ENCODE data around the gene NUBPL.

NUBPL gene

GRCh38 chr14:31687726-31688125 lies 126.5 kb downstream of the NUBPL start:
- Histone ChIP-seq H3K27me3 (ENCODE audit: control insufficient read depth, insufficient read depth, low read length) (no peaks in the 10 kb centered on the region), H3K79me2 (no peaks in the 10 kb centered on the region), H3K36me3 (ENCODE audit: control insufficient read depth, insufficient read depth, low read length) (no peaks in the 10 kb centered on the region), H3K4me1 (no peaks in the 10 kb centered on the region), H3K9ac (no peak overlapping the region), H2AFZ (no peak overlapping the region), H3K9me3 (ENCODE audit: control insufficient read depth, low read length) (no peaks in the 10 kb centered on the region), H3K4me2 (ENCODE audit: low read length) (no peak overlapping the region), H3K4me3 (ENCODE audit: low read depth, low read length) (no peak overlapping the region), H3K27ac (no peak overlapping the region)
- TF ChIP-seq CTCF (IDR thresholded peaks at IDR 0.05), result no peak

- Histone ChIP-seq H2AFZ (no peak overlapping the region), H3K9me3 (ENCODE audit: control insufficient read depth, low read length) (no peaks in the 10 kb centered on the region), H3K27ac (no peak overlapping the region), H3K4me2 (ENCODE audit: low read length) (no peak overlapping the region), H3K27me3 (ENCODE audit: control insufficient read depth, insufficient read depth, low read length) (no peaks in the 10 kb centered on the region), H3K79me2 (no peaks in the 10 kb centered on the region), H3K36me3 (ENCODE audit: control insufficient read depth, insufficient read depth, low read length) (no peaks in the 10 kb centered on the region), H3K9ac (no peak overlapping the region), H3K4me1 (no peaks in the 10 kb centered on the region), H3K4me3 (ENCODE audit: low read depth, low read length) (no peak overlapping the region)
- no peak for TF ChIP-seq CTCF (IDR thresholded peaks at IDR 0.05)
Measured at GRCh38 chr14:31690056-31690455, 128.9 kb downstream of the NUBPL start.

- H3K4me2 ChIP-seq (ENCODE audit: low read length), result no peak overlapping the region
- H3K36me3 ChIP-seq (ENCODE audit: control insufficient read depth, insufficient read depth, low read length), result no peaks in the 10 kb centered on the region
- H3K27ac ChIP-seq, result no peak overlapping the region
- no peaks in the 10 kb centered on the region for H3K79me2 ChIP-seq
- H3K9me3 ChIP-seq (ENCODE audit: control insufficient read depth, low read length), result no peaks in the 10 kb centered on the region
- no peak for TF ChIP-seq CTCF (IDR thresholded peaks at IDR 0.05)
- H3K4me3 ChIP-seq (ENCODE audit: low read depth, low read length), result no peak overlapping the region
- no peak overlapping the region for H3K9ac ChIP-seq
- no peaks in the 10 kb centered on the region for H3K4me1 ChIP-seq
- H3K27me3 ChIP-seq (ENCODE audit: control insufficient read depth, insufficient read depth, low read length), result no peaks in the 10 kb centered on the region
- H2AFZ ChIP-seq, result no peak overlapping the region
Measured at GRCh38 chr14:31692376-31692781, 131.2 kb downstream of the NUBPL start.

- Histone ChIP-seq H3K4me3 (ENCODE audit: low read depth, low read length) (no peak overlapping the region), H3K9ac (no peak overlapping the region), H3K4me1 (no peaks in the 10 kb centered on the region), H2AFZ (no peak overlapping the region), H3K27ac (no peak overlapping the region), H3K4me2 (ENCODE audit: low read length) (no peak overlapping the region), H3K27me3 (ENCODE audit: control insufficient read depth, insufficient read depth, low read length) (no peaks in the 10 kb centered on the region), H3K79me2 (no peaks in the 10 kb centered on the region), H3K36me3 (ENCODE audit: control insufficient read depth, insufficient read depth, low read length) (no peaks in the 10 kb centered on the region), H3K9me3 (ENCODE audit: control insufficient read depth, low read length) (no peaks in the 10 kb centered on the region)
- no peak for TF ChIP-seq CTCF (IDR thresholded peaks at IDR 0.05)
Measured at GRCh38 chr14:31696378-31696777, 135.2 kb downstream of the NUBPL start.

GRCh38 chr14:31699809-31700208 lies 138.6 kb downstream of the NUBPL start:
- no peak overlapping the region for H3K4me3 ChIP-seq (ENCODE audit: low read depth, low read length)

More at GRCh38 chr14:31699809-31700208, 138.6 kb downstream of the NUBPL start:
- H3K4me1 ChIP-seq, result no peaks in the 10 kb centered on the region
- no peak overlapping the region for H3K27ac ChIP-seq
- H3K9ac ChIP-seq, result no peak overlapping the region
- no peak overlapping the region for H3K4me2 ChIP-seq (ENCODE audit: low read length)
- no peaks in the 10 kb centered on the region for H3K27me3 ChIP-seq (ENCODE audit: control insufficient read depth, insufficient read depth, low read length)
- no peak for TF ChIP-seq CTCF (IDR thresholded peaks at IDR 0.05)
- H3K79me2 ChIP-seq, result no peaks in the 10 kb centered on the region
- no peaks in the 10 kb centered on the region for H3K36me3 ChIP-seq (ENCODE audit: control insufficient read depth, insufficient read depth, low read length)
- no peak overlapping the region for H2AFZ ChIP-seq
- no peaks in the 10 kb centered on the region for H3K9me3 ChIP-seq (ENCODE audit: control insufficient read depth, low read length)
